NCI-H1694 treated with DMSO at 0.1 percent for 48 hours (cell line): ENCODE results near the gene GAK.

Experiments used
- DNase-seq: peaks from one replicate; lab custom pipeline; 2025; lab: John Stamatoyannopoulos, UW

The GAK gene

GRCh38 chr4:827209-828081 is 104.7 kb downstream of the GAK start:
- DNase-seq: no peak

GRCh38 chr4:826508-827208 is 105.5 kb downstream of the GAK start:
- no peak for DNase-seq

- DNase-seq: no peak
Measured at GRCh38 chr4:825971-826330, 106.2 kb downstream of the GAK start, which contains the start of gene CPLX1. CPLX1 (minus strand) TSS chr4:826129; CDS start chr4:824522, 1,607 bp downstream.

GRCh38 chr4:825063-825970 is 106.8 kb downstream of the GAK start:
- DNase-seq: no peak

- DNase-seq: no peak
Measured at GRCh38 chr4:824461-825062, 107.6 kb downstream of the GAK start.

GRCh38 chr4:823761-824460 is 108.2 kb downstream of the GAK start:
- DNase-seq: no peak

GRCh38 chr4:823176-823760 is 108.8 kb downstream of the GAK start:
- no peak for DNase-seq

GRCh38 chr4:822361-823175 is 109.5 kb downstream of the GAK start:
- DNase-seq: no peak

- DNase-seq: no peak
Measured at GRCh38 chr4:821631-822030, 110.5 kb downstream of the GAK start.

GRCh38 chr4:821181-821591 is 110.9 kb downstream of the GAK start:
- no peak for DNase-seq

- no peak for DNase-seq
Measured at GRCh38 chr4:820230-821172, 111.6 kb downstream of the GAK start.

- DNase-seq: no peak
Measured at GRCh38 chr4:819401-820229, 112.5 kb downstream of the GAK start.

GRCh38 chr4:818106-818921 is 113.8 kb downstream of the GAK start:
- DNase-seq: no peak

- DNase-seq: no peak
Measured at GRCh38 chr4:815464-816146, 116.5 kb downstream of the GAK start.

- no peak for DNase-seq
Measured at GRCh38 chr4:814312-814850, 117.7 kb downstream of the GAK start.

- DNase-seq: no peak
Measured at GRCh38 chr4:813900-814299, 118.2 kb downstream of the GAK start.
